ENCODE data around the gene KCNMB4.

Gene KCNMB4

DNA sequence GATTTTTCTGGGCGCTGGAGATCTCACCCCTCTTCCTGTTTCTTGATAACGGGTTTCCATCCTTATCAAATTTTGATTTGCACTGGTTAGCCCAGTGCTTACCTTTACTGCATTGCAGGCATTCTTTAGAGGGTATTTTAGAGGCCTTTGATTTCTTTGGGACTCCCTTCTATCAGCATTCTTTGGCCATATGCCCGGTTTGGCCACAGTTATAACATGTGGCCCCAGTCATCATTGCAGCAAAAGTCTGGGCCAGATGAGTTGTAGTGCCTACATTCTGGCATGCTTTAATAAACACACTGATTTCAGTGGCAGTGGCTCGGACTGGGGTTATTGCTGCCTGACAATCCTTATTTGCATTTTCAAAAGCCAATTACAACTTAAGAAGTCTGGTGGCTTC, 82.3 kb downstream of the KCNMB4 start:
- DNase-seq, result no peak

DNA sequence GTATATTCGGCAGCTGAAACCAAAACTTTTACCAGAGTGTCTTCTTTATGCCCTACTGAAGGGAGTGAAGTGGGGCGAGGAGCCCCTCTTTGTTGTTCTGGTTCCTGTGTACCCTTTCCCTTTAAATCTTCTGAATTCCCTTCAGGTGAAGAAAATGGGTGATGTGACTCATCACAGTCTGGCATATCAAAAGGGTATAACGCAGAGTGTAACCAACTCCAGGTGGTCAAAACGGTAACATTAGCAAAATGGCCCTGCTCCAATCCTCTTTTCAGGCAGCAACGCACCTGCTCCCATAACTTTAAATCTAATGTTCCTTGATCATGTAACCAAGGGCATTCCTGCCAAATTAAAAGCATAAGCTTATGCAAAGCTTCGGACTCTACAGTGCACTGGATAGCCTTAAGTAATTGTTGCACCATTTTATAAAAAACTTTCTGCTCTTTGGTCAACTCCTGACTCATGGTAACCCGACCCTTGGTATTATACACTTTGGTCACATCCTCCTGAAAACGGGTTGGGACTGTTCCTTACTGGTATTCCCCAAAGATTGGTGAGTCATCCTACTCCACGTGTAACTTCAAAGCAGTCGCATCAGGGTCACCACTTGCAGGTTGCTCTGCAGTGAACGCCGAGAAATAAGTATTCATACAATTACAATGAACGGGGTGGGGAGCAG, 83.1 kb downstream of the KCNMB4 start:
- DNase-seq, result no peak

DNA sequence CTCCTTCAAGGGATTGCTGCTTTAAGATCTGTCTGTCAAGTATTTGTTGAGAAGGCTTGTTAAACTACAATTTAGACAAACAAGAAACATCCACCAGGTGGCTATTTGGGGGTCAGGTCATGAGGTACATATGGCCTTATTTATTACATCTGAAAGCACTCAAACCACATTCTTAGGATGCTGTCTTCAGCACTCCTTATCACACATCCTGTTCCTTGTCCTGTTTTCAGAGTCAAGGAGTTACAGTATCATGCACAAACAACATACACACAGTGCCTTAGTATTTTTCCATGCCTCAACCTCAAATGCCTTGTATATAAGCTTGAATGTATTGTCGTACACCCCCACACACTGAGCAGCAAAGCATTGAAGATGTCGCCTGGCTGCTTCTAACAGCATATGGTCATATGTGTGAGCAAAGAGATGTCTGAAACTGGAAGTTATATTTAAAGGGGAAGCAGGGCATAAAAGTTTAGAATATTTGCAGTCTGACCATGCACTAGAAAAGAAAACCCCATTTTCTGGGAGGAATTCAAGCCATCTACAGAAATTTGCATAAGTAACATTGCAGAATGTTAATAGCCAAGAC, 83.8 kb downstream of the KCNMB4 start:
- DNase-seq, result no peak

DNA sequence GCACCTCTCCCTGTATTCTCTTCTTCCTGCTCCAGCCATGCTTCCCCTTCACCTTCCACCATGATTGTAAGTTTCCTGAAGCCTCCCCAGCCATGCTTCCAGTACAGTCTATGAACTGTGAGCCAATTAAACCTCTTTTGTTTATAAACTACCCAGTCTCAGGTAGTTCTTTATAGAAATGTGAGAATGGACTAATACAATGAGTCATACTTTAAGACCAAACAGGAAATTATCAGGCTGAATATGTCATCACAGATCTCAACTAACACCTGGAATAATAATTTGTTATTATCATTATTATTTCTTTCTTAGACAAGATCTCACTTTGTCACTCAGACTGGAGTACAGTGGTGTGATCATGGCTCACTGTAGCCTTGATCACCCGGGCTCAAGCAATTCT, 85.4 kb downstream of the KCNMB4 start:
- no peak for DNase-seq

DNA sequence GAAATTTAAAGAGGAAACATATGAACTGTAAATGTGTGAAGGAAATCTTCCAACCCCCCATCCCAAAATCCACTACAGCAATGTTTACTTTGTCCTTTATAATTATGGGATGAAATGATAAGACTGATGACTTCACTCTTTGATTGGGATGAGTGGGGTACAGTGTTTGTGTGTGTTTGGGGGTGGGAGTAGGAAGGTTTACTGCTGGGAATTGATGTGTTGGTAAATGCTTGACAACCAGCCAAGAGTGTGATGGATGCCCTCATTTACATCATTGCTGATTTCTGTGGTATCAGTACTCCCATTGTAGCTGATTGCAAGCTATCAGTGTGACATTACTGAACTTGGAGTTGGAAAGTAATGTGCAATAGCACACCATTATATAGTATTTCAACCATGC, 90.9 kb downstream of the KCNMB4 start:
- DNase-seq, result no peak

DNA sequence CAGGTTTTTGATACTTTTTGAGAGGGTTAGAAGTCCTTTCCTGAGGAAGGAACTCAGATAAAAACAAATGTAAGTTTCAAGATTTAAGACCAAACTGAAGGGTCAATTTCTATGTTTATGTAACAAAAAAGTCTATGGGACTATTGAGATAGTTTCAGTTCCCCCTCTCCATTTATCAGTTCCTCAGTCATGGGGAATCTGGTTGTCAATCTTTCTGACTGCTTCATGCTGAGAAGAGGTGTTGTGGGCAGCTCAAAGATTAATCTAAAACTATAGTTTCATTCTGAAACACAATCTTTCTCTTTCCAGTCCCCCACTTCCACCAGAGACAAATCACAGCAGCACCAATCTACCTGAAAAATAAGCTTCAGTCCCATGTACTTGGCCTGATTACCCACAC, 93.7 kb downstream of the KCNMB4 start:
- no peak for DNase-seq

DNA sequence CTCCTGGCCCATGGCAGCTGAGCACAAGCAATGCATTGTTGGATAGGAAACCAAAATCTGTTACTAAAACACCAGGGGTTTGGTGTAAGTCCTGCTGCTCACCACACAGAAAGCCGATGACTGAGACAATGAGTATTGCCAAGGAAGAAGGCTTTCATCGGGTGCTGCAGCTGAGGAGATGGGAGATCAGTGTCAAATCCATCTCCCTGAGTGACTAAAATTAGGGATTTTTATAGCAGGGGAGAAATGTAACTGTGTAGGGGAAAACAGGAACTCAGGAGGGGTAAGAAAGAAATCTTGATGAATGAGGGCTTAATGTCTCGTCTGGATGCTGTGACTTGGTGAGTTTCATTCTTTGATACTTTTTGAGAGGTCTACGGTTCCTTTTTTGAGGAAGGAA, 97.9 kb downstream of the KCNMB4 start:
- DNase-seq, result no peak

DNA sequence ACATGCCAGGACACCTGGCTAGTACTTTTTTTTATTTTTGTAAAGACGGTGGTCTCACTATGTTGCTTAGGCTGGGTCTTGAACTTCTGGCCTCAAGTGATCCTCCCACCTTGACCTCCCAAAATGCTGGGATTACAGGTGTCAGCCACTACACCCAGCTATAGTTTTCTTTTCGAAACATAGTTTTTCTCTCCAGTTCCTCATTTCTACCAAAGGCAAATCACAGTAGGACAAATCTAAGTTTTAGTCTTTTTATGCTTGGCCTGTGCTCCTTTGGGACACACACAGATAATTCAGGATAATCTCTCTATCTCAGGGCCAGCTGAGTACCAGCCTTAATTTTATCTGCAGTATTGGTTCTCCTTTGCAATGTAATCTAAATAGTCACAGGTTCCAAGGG, 100.7 kb downstream of the KCNMB4 start:
- DNase-seq, result no peak

DNA sequence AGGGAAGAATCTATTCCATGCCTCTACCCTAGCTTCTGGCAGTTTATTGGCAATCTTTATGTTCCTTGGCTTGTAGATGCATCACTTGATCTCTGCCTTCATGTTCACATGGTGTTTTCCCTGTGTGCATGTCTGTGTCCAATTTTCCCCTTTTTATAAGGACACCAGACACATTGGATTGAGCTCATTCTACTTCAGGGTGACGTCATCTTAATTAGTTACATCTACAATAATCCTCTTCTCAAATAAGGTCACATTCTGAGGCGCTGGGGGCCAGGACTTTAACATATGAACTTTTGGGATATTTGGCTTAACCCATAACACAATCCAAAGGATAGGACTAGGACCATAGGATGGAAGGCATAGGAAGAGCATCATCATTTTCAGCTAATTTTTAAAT, 101.4 kb downstream of the KCNMB4 start:
- no peak for DNase-seq

DNA sequence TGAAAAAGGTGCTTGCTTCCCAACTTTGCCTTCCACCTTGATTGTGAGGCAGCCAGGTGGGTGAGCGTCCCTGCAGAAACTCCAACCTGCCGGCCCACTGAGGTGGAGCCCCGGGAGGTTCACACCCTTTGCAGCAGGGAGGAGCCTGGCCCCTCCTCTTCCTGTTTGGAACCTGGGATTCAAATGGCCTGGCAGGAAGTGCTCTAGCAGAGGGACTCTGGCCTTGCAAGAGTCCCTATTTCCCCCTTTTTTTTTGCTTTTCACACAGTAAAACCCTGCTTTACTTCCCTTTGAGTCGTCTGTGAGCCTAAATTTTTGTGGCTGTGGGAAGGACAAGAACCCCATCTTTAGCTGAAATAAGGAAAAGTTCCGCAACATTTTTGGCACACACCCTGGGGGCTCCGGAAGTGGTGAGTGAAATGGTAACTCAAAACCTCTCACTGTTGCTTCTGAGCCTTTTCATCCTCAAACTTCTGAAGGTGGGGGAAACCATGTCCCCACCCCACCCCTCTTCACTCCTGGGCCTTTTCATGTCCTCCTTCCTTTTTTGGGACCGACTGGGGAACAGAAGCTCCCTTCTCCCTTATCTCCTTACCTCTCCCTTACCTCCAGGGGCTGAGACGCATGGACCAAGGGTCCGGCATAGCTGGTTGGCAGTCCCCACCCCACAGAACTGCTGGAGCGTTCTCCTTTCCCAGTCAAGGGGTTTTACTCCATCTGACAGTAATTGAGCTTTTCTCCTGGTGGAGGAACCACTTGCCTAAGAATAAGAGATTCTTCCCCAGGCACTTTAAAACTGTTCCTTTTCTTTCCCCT, 102.0 kb downstream of the KCNMB4 start:
- DNase-seq, result no peak

DNA sequence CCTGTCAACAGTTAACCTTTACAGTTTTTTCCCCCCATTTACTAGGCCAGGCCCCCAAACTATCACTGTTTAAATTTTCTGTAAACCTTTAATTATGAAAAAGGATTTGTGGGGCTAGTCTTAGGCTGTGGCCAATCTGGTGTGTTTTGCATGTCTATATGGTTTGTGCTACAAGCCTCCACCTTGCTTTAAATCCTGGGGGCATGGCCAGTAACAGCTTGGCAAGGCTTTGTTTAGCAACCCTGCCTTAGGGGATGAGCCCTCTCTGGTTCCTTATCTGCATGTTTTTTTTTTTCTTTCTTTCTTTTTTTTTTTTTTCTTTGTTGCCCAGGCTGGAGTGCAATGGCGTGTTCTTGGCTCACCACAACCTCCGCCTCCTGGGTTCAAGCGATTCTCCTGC, 102.7 kb downstream of the KCNMB4 start:
- no peak for DNase-seq

DNA sequence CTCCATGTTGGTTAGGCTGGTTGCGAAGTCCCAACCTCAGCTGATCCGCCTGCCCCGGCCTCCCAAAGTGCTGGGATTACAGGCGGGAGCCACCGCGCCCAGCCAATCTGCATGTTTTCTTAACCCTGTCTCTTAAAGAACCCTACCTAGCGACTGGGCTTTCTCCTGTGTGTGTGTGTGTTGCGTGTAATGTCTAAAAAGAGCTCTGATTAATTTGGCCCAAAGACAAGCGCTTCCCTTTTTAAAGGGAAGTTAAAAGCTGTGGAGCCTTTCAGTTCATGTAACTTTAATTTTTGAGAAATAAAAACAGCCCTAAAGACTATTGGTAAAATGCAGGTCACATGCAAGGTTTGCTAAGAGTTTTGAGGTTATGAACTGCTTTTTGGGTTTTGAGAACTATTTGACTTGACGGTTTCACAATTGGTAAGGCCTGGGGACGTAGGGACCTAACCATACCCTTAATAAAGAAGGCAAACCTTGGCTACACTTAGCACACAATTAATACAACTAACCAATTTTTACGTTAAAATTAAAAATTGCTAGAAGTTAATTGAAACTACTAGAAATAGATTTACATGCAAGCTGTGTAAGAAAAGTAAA, 103.2 kb downstream of the KCNMB4 start:
- no peak for DNase-seq

DNA sequence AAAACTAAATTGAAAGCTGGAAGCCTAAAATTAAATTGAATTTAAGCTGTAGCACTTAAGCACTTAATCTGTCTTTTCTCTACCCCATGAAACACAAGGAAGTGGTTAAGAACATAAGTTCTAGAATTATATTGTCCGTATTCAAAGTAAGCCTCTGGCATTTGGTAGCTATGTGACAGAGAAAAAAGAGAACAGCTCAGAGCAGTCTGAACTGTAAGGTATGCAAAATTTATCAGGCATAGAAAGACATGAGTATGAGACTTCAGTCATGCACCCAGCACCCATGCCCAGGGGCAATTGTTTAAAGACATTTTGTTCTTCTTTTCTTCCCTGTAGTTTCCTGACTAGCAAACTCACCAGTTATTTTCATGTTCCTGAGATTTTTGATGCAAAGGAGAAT, 116.7 kb downstream of the KCNMB4 start:
- DNase-seq, result no peak
